ENCODE results near the gene ZPR1.

Gene ZPR1

DNA sequence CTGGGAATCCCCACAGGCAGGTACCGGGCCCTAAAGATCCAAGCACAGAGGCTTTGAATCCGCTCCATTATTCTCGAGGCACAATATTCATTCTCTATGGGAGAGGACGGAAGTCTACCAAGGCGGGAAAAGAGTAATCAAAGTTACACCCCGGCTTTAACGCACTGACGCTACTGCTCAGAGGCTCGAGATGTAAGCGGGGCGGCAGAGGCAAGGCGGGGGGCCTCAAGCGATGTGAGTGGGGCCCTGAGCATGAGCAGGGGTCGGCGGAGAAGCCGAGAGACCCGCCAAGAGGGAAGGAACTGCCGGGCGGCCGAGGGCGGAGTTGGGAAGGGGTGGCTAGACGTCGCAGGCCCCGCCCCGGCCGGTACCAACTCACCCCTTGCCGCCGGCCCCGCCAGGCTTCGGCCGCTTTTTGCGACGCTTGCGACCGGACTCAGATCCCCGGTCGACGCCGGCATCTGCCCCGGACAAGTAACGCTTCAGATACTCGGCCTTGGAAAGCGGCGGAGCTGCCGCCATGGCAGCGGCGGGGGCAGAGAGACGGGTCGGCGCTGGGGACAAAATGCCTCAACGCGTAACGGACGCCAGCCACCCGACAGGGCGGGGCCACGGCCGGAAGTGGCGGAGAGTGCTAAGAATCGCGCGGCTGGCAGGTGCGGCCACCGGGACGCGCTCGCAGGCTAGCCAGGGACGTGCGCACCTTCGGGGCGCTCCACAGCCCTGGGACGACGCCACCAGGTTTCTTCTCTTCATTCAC, 15.2 kb downstream of the ZPR1 start, which contains the start of gene BUD13 (continued):
- TF ChIP-seq, protein P1, sequence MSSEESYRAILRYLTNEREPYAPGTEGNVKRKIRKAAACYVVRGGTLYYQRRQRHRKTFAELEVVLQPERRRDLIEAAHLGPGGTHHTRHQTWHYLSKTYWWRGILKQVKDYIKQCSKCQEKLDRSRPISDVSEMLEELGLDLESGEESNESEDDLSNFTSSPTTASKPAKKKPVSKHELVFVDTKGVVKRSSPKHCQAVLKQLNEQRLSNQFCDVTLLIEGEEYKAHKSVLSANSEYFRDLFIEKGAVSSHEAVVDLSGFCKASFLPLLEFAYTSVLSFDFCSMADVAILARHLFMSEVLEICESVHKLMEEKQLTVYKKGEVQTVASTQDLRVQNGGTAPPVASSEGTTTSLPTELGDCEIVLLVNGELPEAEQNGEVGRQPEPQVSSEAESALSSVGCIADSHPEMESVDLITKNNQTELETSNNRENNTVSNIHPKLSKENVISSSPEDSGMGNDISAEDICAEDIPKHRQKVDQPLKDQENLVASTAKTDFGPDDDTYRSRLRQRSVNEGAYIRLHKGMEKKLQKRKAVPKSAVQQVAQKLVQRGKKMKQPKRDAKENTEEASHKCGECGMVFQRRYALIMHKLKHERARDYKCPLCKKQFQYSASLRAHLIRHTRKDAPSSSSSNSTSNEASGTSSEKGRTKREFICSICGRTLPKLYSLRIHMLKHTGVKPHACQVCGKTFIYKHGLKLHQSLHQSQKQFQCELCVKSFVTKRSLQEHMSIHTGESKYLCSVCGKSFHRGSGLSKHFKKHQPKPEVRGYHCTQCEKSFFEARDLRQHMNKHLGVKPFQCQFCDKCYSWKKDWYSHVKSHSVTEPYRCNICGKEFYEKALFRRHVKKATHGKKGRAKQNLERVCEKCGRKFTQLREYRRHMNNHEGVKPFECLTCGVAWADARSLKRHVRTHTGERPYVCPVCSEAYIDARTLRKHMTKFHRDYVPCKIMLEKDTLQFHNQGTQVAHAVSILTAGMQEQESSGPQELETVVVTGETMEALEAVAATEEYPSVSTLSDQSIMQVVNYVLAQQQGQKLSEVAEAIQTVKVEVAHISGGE (tag by site-specific recombination; conservative IDR thresholded peaks at IDR 0.05; ENCODE audit: low read depth): peak; percentile 56
- TF ChIP-seq, protein P2, sequence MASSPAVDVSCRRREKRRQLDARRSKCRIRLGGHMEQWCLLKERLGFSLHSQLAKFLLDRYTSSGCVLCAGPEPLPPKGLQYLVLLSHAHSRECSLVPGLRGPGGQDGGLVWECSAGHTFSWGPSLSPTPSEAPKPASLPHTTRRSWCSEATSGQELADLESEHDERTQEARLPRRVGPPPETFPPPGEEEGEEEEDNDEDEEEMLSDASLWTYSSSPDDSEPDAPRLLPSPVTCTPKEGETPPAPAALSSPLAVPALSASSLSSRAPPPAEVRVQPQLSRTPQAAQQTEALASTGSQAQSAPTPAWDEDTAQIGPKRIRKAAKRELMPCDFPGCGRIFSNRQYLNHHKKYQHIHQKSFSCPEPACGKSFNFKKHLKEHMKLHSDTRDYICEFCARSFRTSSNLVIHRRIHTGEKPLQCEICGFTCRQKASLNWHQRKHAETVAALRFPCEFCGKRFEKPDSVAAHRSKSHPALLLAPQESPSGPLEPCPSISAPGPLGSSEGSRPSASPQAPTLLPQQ (tag by site-specific recombination; IDR thresholded peaks at IDR 0.05): peak; percentile 62
- TF ChIP-seq, protein P3, sequence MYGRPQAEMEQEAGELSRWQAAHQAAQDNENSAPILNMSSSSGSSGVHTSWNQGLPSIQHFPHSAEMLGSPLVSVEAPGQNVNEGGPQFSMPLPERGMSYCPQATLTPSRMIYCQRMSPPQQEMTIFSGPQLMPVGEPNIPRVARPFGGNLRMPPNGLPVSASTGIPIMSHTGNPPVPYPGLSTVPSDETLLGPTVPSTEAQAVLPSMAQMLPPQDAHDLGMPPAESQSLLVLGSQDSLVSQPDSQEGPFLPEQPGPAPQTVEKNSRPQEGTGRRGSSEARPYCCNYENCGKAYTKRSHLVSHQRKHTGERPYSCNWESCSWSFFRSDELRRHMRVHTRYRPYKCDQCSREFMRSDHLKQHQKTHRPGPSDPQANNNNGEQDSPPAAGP (tag by site-specific recombination; IDR thresholded peaks at IDR 0.05): 0 out of 2 replicates have a peak, but pooled peaks have one; percentile 62
- TF ChIP-seq GFI1B (tag by site-specific recombination; IDR thresholded peaks at IDR 0.05) (no peak), ZNF394 (tag by site-specific recombination; IDR thresholded peaks at IDR 0.05; ENCODE audit: borderline replicate concordance) (peak; percentile 41; the same call in 1 of the 2 replicates), ZNF544 (tag by site-specific recombination; IDR thresholded peaks at IDR 0.05) (no peak), ZNF404 (tag by site-specific recombination; IDR thresholded peaks at IDR 0.05) (no peak), ZBTB1 (tag by site-specific recombination; IDR thresholded peaks at IDR 0.05) (no peak), SCRT1 (tag by site-specific recombination; IDR thresholded peaks at IDR 0.05; ENCODE audit: borderline replicate concordance) (no peak), ZNF560 (tag by site-specific recombination; IDR thresholded peaks at IDR 0.05; ENCODE audit: borderline replicate concordance) (no peak), ZNF791 (tag by site-specific recombination; IDR thresholded peaks at IDR 0.05) (no peak), IKZF3 (tag by site-specific recombination; IDR thresholded peaks at IDR 0.05) (no peak), ZFHX2 (tag by site-specific recombination; conservative IDR thresholded peaks at IDR 0.05) (peak; percentile 69), KLF8 (tag by site-specific recombination; IDR thresholded peaks at IDR 0.05) (peak; percentile 94), ZNF311 (tag by site-specific recombination; IDR thresholded peaks at IDR 0.05; ENCODE audit: borderline replicate concordance) (no peak)
- TF ChIP-seq, protein P4, sequence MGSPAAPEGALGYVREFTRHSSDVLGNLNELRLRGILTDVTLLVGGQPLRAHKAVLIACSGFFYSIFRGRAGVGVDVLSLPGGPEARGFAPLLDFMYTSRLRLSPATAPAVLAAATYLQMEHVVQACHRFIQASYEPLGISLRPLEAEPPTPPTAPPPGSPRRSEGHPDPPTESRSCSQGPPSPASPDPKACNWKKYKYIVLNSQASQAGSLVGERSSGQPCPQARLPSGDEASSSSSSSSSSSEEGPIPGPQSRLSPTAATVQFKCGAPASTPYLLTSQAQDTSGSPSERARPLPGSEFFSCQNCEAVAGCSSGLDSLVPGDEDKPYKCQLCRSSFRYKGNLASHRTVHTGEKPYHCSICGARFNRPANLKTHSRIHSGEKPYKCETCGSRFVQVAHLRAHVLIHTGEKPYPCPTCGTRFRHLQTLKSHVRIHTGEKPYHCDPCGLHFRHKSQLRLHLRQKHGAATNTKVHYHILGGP (tag by site-specific recombination; IDR thresholded peaks at IDR 0.05): no peak
- TF ChIP-seq, protein P5, sequence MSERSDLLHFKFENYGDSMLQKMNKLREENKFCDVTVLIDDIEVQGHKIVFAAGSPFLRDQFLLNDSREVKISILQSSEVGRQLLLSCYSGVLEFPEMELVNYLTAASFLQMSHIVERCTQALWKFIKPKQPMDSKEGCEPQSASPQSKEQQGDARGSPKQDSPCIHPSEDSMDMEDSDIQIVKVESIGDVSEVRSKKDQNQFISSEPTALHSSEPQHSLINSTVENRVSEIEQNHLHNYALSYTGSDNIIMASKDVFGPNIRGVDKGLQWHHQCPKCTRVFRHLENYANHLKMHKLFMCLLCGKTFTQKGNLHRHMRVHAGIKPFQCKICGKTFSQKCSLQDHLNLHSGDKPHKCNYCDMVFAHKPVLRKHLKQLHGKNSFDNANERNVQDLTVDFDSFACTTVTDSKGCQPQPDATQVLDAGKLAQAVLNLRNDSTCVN (tag by site-specific recombination; optimal IDR thresholded peaks at IDR 0.05): peak; percentile 73
- TF ChIP-seq, protein P6, sequence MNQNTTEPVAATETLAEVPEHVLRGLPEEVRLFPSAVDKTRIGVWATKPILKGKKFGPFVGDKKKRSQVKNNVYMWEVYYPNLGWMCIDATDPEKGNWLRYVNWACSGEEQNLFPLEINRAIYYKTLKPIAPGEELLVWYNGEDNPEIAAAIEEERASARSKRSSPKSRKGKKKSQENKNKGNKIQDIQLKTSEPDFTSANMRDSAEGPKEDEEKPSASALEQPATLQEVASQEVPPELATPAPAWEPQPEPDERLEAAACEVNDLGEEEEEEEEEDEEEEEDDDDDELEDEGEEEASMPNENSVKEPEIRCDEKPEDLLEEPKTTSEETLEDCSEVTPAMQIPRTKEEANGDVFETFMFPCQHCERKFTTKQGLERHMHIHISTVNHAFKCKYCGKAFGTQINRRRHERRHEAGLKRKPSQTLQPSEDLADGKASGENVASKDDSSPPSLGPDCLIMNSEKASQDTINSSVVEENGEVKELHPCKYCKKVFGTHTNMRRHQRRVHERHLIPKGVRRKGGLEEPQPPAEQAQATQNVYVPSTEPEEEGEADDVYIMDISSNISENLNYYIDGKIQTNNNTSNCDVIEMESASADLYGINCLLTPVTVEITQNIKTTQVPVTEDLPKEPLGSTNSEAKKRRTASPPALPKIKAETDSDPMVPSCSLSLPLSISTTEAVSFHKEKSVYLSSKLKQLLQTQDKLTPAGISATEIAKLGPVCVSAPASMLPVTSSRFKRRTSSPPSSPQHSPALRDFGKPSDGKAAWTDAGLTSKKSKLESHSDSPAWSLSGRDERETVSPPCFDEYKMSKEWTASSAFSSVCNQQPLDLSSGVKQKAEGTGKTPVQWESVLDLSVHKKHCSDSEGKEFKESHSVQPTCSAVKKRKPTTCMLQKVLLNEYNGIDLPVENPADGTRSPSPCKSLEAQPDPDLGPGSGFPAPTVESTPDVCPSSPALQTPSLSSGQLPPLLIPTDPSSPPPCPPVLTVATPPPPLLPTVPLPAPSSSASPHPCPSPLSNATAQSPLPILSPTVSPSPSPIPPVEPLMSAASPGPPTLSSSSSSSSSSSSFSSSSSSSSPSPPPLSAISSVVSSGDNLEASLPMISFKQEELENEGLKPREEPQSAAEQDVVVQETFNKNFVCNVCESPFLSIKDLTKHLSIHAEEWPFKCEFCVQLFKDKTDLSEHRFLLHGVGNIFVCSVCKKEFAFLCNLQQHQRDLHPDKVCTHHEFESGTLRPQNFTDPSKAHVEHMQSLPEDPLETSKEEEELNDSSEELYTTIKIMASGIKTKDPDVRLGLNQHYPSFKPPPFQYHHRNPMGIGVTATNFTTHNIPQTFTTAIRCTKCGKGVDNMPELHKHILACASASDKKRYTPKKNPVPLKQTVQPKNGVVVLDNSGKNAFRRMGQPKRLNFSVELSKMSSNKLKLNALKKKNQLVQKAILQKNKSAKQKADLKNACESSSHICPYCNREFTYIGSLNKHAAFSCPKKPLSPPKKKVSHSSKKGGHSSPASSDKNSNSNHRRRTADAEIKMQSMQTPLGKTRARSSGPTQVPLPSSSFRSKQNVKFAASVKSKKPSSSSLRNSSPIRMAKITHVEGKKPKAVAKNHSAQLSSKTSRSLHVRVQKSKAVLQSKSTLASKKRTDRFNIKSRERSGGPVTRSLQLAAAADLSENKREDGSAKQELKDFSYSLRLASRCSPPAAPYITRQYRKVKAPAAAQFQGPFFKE (tag by site-specific recombination; IDR thresholded peaks at IDR 0.05; ENCODE audit: borderline replicate concordance): no peak
- TF ChIP-seq, protein P7, sequence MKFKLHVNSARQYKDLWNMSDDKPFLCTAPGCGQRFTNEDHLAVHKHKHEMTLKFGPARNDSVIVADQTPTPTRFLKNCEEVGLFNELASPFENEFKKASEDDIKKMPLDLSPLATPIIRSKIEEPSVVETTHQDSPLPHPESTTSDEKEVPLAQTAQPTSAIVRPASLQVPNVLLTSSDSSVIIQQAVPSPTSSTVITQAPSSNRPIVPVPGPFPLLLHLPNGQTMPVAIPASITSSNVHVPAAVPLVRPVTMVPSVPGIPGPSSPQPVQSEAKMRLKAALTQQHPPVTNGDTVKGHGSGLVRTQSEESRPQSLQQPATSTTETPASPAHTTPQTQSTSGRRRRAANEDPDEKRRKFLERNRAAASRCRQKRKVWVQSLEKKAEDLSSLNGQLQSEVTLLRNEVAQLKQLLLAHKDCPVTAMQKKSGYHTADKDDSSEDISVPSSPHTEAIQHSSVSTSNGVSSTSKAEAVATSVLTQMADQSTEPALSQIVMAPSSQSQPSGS (tag by site-specific recombination; IDR thresholded peaks at IDR 0.05; ENCODE audit: low read depth): no peak
- TF ChIP-seq, protein P8, sequence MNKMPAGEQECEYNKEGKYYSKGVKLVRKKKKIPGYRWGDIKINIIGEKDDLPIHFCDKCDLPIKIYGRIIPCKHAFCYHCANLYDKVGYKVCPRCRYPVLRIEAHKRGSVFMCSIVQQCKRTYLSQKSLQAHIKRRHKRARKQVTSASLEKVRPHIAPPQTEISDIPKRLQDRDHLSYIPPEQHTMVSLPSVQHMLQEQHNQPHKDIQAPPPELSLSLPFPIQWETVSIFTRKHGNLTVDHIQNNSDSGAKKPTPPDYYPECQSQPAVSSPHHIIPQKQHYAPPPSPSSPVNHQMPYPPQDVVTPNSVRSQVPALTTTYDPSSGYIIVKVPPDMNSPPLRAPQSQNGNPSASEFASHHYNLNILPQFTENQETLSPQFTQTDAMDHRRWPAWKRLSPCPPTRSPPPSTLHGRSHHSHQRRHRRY (tag by site-specific recombination; IDR thresholded peaks at IDR 0.05): 0 out of 2 replicates have a peak, but pooled peaks have one; percentile 19
